ENCODE results near the gene CDH13.

CDH13 gene

DNA sequence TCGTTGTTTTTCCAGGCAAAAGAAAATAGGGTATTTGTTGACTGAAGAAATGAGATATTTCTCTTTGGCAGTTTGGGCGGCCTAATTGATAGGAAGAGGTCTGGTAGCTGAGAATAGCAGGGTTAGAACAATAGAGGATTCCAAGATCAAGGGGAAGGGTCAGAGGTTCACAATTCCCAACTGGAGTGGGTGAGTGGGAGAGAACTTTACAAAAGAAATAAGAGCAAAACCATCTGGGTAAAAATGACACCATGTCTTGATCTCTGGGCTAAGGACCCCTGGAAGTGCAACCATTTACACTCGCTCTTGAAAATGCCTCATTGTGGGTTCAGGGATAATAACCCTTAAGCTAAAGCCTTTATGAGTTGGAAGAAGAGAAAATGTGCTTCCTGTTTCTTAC is 180.5 kb downstream of the CDH13 start:
- Histone ChIP-seq H3K4me2 (ENCODE audit: low read length) (no peak overlapping the region), H2AFZ (ENCODE audit: low read depth, low read length) (no peak overlapping the region)

DNA sequence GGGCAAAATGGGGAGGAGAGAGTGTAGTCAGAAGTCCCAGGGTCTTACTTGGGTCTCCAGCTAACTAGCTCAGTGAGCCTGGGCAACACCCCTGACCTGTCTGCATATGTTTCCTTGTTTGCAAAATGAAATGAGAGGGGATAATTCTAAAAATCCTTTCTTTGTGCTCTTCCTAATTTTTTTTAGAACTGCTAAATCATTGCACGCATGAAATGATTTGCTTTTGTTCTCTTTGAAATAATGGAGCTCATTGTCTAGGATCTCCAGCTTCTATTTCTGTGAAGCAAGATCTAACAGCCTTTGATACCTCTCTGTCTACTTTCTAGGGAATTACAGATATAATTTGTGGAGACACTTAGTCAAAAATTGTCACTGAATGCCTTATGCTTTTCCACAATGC is 181.3 kb downstream of the CDH13 start:
- Histone ChIP-seq H3K4me2 (ENCODE audit: low read length) (no peak overlapping the region), H3K9me3 (ENCODE audit: insufficient read depth, low read length) (no peaks in the 10 kb centered on the region), H3K36me3 (replicated peaks; ENCODE audit: low read depth, low read length) (no peaks in the 10 kb centered on the region), H2AFZ (ENCODE audit: low read depth, low read length) (no peak overlapping the region), H3K27ac (ENCODE audit: low read length) (no peak overlapping the region), H3K9ac (ENCODE audit: low read length) (no peak overlapping the region), H3K79me2 (ENCODE audit: low read length) (no peaks in the 10 kb centered on the region), H3K4me1 (ENCODE audit: low read length) (no peaks in the 10 kb centered on the region), H4K20me1 (ENCODE audit: insufficient read depth, low read length) (no peaks in the 10 kb centered on the region), H3K4me3 (ENCODE audit: low read length) (no peak overlapping the region), H3K27me3 (ENCODE audit: low read depth, low read length) (no peaks in the 10 kb centered on the region)
- TF ChIP-seq EZH2phosphoT487 (IDR thresholded peaks at IDR 0.05; ENCODE audit: low read depth) = no peak
- TF ChIP-seq, protein P1, sequence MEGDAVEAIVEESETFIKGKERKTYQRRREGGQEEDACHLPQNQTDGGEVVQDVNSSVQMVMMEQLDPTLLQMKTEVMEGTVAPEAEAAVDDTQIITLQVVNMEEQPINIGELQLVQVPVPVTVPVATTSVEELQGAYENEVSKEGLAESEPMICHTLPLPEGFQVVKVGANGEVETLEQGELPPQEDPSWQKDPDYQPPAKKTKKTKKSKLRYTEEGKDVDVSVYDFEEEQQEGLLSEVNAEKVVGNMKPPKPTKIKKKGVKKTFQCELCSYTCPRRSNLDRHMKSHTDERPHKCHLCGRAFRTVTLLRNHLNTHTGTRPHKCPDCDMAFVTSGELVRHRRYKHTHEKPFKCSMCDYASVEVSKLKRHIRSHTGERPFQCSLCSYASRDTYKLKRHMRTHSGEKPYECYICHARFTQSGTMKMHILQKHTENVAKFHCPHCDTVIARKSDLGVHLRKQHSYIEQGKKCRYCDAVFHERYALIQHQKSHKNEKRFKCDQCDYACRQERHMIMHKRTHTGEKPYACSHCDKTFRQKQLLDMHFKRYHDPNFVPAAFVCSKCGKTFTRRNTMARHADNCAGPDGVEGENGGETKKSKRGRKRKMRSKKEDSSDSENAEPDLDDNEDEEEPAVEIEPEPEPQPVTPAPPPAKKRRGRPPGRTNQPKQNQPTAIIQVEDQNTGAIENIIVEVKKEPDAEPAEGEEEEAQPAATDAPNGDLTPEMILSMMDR (IDR thresholded peaks at IDR 0.05; ENCODE audit: low read depth, low read length) = no peak

More for the DNA sequence above, 180.5 kb downstream of the CDH13 start:
- no peak overlapping the region for H3K27ac ChIP-seq (ENCODE audit: low read length)
- no peak overlapping the region for H3K9ac ChIP-seq (ENCODE audit: low read length)
- H3K4me3 ChIP-seq (ENCODE audit: low read length) = no peak overlapping the region
- no peaks in the 10 kb centered on the region for H3K9me3 ChIP-seq (ENCODE audit: insufficient read depth, low read length)
- no peaks in the 10 kb centered on the region for H4K20me1 ChIP-seq (ENCODE audit: insufficient read depth, low read length)
- H3K36me3 ChIP-seq (replicated peaks; ENCODE audit: low read depth, low read length) = no peaks in the 10 kb centered on the region
- H3K4me1 ChIP-seq (ENCODE audit: low read length) = no peaks in the 10 kb centered on the region
- H3K27me3 ChIP-seq (ENCODE audit: low read depth, low read length) = no peaks in the 10 kb centered on the region
- TF ChIP-seq, protein P1 (IDR thresholded peaks at IDR 0.05; ENCODE audit: low read depth, low read length) = no peak
- no peak for TF ChIP-seq EZH2phosphoT487 (IDR thresholded peaks at IDR 0.05; ENCODE audit: low read depth)
- H3K79me2 ChIP-seq (ENCODE audit: low read length) = no peaks in the 10 kb centered on the region

DNA sequence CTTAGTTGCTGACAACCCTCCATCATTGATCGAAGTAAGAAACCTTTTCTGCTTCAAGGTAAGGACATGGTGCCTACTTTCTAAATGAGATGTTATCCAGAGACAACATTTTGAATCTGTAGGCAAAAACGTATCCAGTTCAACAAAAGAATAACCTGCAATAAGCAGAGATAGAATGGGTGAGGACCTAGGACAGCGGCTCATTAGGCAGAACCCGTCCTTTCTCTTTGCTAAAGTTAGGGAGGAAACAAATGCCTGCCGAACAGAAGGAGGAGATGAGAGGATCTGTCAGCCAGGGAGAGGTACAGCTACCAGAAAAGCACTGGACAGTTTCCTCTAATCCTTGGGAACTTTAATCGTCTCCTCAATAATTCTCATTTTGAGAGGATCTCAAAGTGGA is 183.3 kb downstream of the CDH13 start:
- H3K79me2 ChIP-seq (ENCODE audit: low read length) = no peaks in the 10 kb centered on the region
- no peaks in the 10 kb centered on the region for H4K20me1 ChIP-seq (ENCODE audit: insufficient read depth, low read length)
- no peak overlapping the region for H3K27ac ChIP-seq (ENCODE audit: low read length)
- no peak overlapping the region for H3K9ac ChIP-seq (ENCODE audit: low read length)
- no peaks in the 10 kb centered on the region for H3K27me3 ChIP-seq (ENCODE audit: low read depth, low read length)
- H3K4me1 ChIP-seq (ENCODE audit: low read length) = no peaks in the 10 kb centered on the region
- H3K4me3 ChIP-seq (ENCODE audit: low read length) = no peak overlapping the region
- no peak overlapping the region for H2AFZ ChIP-seq (ENCODE audit: low read depth, low read length)
- no peaks in the 10 kb centered on the region for H3K36me3 ChIP-seq (replicated peaks; ENCODE audit: low read depth, low read length)
- TF ChIP-seq EZH2phosphoT487 (IDR thresholded peaks at IDR 0.05; ENCODE audit: low read depth) = no peak
- TF ChIP-seq, protein P1 (IDR thresholded peaks at IDR 0.05; ENCODE audit: low read depth, low read length) = no peak
- no peak overlapping the region for H3K4me2 ChIP-seq (ENCODE audit: low read length)
- H3K9me3 ChIP-seq (ENCODE audit: insufficient read depth, low read length) = no peaks in the 10 kb centered on the region

GRCh38 chr16:82814059-82814458 is 187.3 kb downstream of the CDH13 start:
- Histone ChIP-seq H3K4me2 (ENCODE audit: low read length) (no peak overlapping the region), H3K79me2 (ENCODE audit: low read length) (no peaks in the 10 kb centered on the region), H3K4me3 (ENCODE audit: low read length) (no peak overlapping the region), H3K27me3 (ENCODE audit: low read depth, low read length) (no peaks in the 10 kb centered on the region), H3K36me3 (replicated peaks; ENCODE audit: low read depth, low read length) (no peaks in the 10 kb centered on the region), H4K20me1 (ENCODE audit: insufficient read depth, low read length) (no peaks in the 10 kb centered on the region), H2AFZ (ENCODE audit: low read depth, low read length) (no peak overlapping the region), H3K4me1 (ENCODE audit: low read length) (no peaks in the 10 kb centered on the region), H3K9me3 (ENCODE audit: insufficient read depth, low read length) (no peaks in the 10 kb centered on the region), H3K9ac (ENCODE audit: low read length) (no peak overlapping the region), H3K27ac (ENCODE audit: low read length) (no peak overlapping the region)
- TF ChIP-seq, protein P1 (IDR thresholded peaks at IDR 0.05; ENCODE audit: low read depth, low read length) = no peak
- no peak for TF ChIP-seq EZH2phosphoT487 (IDR thresholded peaks at IDR 0.05; ENCODE audit: low read depth)

Data from OCI-LY3 (cell line).